Measurements from ENCODE around the gene AP1M1.

AP1M1 gene

GRCh38 chr19:16180611-16181010 lies 17.1 kb upstream of the AP1M1 start:
- H3K4me3 ChIP-seq (ENCODE audit: low read length) = no peak overlapping the region
- no peak for DNase-seq (ENCODE audit: low read depth, low spot score)

GRCh38 chr19:16184665-16185122 lies 13.0 kb upstream of the AP1M1 start:
- DNase-seq (ENCODE audit: low read depth, low spot score) = no peak
- H3K4me3 ChIP-seq (ENCODE audit: low read length) = peak overlapping the region; percentile 96

- peak within 1 kb of the TSS; percentile 96 for H3K4me3 ChIP-seq (ENCODE audit: low read length)
- DNase-seq (ENCODE audit: low read depth, low spot score) = peak; percentile 99
Measured at GRCh38 chr19:16185123-16185767, 12.5 kb upstream of the AP1M1 start, which contains the start of gene FAM32A. Gene FAM32A, plus strand, starts transcription at chr19:16185410. Its CDS starts 33 bp downstream, at chr19:16185443.

- peak overlapping the region; percentile 96 for H3K4me3 ChIP-seq (ENCODE audit: low read length)
- DNase-seq (ENCODE audit: low read depth, low spot score) = peak; percentile 10
Measured at GRCh38 chr19:16185768-16186123, 12.0 kb upstream of the AP1M1 start.

GRCh38 chr19:16188521-16188920 lies 9.2 kb upstream of the AP1M1 start:
- no peak for DNase-seq (ENCODE audit: low read depth, low spot score)

GRCh38 chr19:16190198-16190597 lies 7.5 kb upstream of the AP1M1 start:
- no peak overlapping the region for H3K4me3 ChIP-seq (ENCODE audit: low read length)
- DNase-seq (ENCODE audit: low read depth, low spot score) = no peak

More at GRCh38 chr19:16188521-16188920, 9.2 kb upstream of the AP1M1 start:
- no peak overlapping the region for H3K4me3 ChIP-seq (ENCODE audit: low read length)

- no peak for DNase-seq (ENCODE audit: low read depth, low spot score)
- no peak overlapping the region for H3K4me3 ChIP-seq (ENCODE audit: low read length)
Measured at GRCh38 chr19:16190736-16191135, 7.0 kb upstream of the AP1M1 start.

GRCh38 chr19:16191216-16191908 lies 6.3 kb upstream of the AP1M1 start:
- H3K4me3 ChIP-seq (ENCODE audit: low read length) = no peak overlapping the region
- DNase-seq (ENCODE audit: low read depth, low spot score) = no peak

GRCh38 chr19:16193466-16193865 lies 4.2 kb upstream of the AP1M1 start:
- no peak for DNase-seq (ENCODE audit: low read depth, low spot score)
- no peak overlapping the region for H3K4me3 ChIP-seq (ENCODE audit: low read length)

GRCh38 chr19:16197188-16197621 lies 506 bp upstream of the AP1M1 start:
- DNase-seq (ENCODE audit: low read depth, low spot score) = no peak
- peak overlapping the region; percentile 91 for H3K4me3 ChIP-seq (ENCODE audit: low read length)

GRCh38 chr19:16198370-16198651 lies 600 bp downstream of the AP1M1 start:
- DNase-seq (ENCODE audit: low read depth, low spot score) = no peak
- peak overlapping the region; percentile 91 for H3K4me3 ChIP-seq (ENCODE audit: low read length)

GRCh38 chr19:16199275-16199932 lies 1.7 kb downstream of the AP1M1 start:
- H3K4me3 ChIP-seq (ENCODE audit: low read length) = no peak overlapping the region
- DNase-seq (ENCODE audit: low read depth, low spot score) = no peak

GRCh38 chr19:16200038-16201010 lies 2.6 kb downstream of the AP1M1 start:
- DNase-seq (ENCODE audit: low read depth, low spot score) = no peak
- H3K4me3 ChIP-seq (ENCODE audit: low read length) = no peak overlapping the region

GRCh38 chr19:16201011-16201391 lies 3.3 kb downstream of the AP1M1 start:
- no peak for DNase-seq (ENCODE audit: low read depth, low spot score)
- no peak overlapping the region for H3K4me3 ChIP-seq (ENCODE audit: low read length)

GRCh38 chr19:16202320-16203255 lies 4.9 kb downstream of the AP1M1 start:
- no peak for DNase-seq (ENCODE audit: low read depth, low spot score)
- no peak overlapping the region for H3K4me3 ChIP-seq (ENCODE audit: low read length)

- DNase-seq (ENCODE audit: low read depth, low spot score) = no peak
- no peak overlapping the region for H3K4me3 ChIP-seq (ENCODE audit: low read length)
Measured at GRCh38 chr19:16203256-16204004, 5.7 kb downstream of the AP1M1 start.

GRCh38 chr19:16204005-16204294 lies 6.2 kb downstream of the AP1M1 start:
- no peak overlapping the region for H3K4me3 ChIP-seq (ENCODE audit: low read length)
- no peak for DNase-seq (ENCODE audit: low read depth, low spot score)
